PFSK-1 (cell line): ENCODE measurements around the gene BAG5.

Experiments used
- FOXP2 ChIP-seq: optimal IDR thresholded peaks from 2 replicates; pipeline ENCODE3; 2011; ENCODE audit warnings: borderline replicate concordance, control low read depth, inconsistent platforms; ENCODE audit not compliant: insufficient read depth; ENCODE audit errors: extremely low read length, extremely low read depth
- POLR2AphosphoS5 ChIP-seq: IDR thresholded peaks from 2 replicates; pipeline ENCODE4 v1.6.1; 2012; ENCODE audit warnings: low read depth, mild to moderate bottlenecking, control low read depth, low read length, moderate library complexity
- REST ChIP-seq, 2 experiments: IDR thresholded peaks; 2 replicates each; pipeline versions ENCODE4 v1.6.1 to v1.8.0; 2011 to 2012; ENCODE audit warnings: low read depth in 2 of 2, low read length in 2 of 2, control low read depth in 1 of 2, inconsistent platforms in 1 of 2, mild to moderate bottlenecking in 1 of 2, moderate library complexity in 1 of 2; ENCODE audit not compliant: insufficient read depth in 1 of 2
- SIN3A ChIP-seq: IDR thresholded peaks from 2 replicates; pipeline ENCODE4 v1.6.1; 2012; ENCODE audit warnings: mild to moderate bottlenecking, low read length, moderate library complexity, borderline replicate concordance; ENCODE audit not compliant: insufficient read depth
- TAF1 ChIP-seq: IDR thresholded peaks from 2 replicates; pipeline ENCODE4 v1.6.1; 2012; ENCODE audit warnings: low read length, control low read depth, borderline replicate concordance; ENCODE audit not compliant: insufficient read depth

BAG5 gene

GRCh38 chr14:103521951-103522563 is 40.4 kb downstream of the BAG5 start:
- TF ChIP-seq SIN3A: no peak
- no peak for TF ChIP-seq FOXP2
- TF ChIP-seq TAF1: no peak
- no peak for TF ChIP-seq REST (IDR thresholded peaks at IDR 0.05; ENCODE audit: insufficient read depth in 1 of 2, low read depth in 2 of 2, low read length in 2 of 2)
- no peak for TF ChIP-seq POLR2AphosphoS5

GRCh38 chr14:103521438-103521950 is 41.0 kb downstream of the BAG5 start:
- TF ChIP-seq SIN3A (no peak), POLR2AphosphoS5 (no peak)

GRCh38 chr14:103520657-103521437 is 41.6 kb downstream of the BAG5 start:
- TF ChIP-seq POLR2AphosphoS5: no peak
- TF ChIP-seq TAF1: no peak
- TF ChIP-seq REST (IDR thresholded peaks at IDR 0.05; ENCODE audit: insufficient read depth in 1 of 2, low read depth in 2 of 2, low read length in 2 of 2): no peak
- no peak for TF ChIP-seq SIN3A
- TF ChIP-seq FOXP2: no peak

GRCh38 chr14:103520269-103520656 is 42.2 kb downstream of the BAG5 start:
- TF ChIP-seq REST (IDR thresholded peaks at IDR 0.05; ENCODE audit: insufficient read depth in 1 of 2, low read depth in 2 of 2, low read length in 2 of 2) (no peak), FOXP2 (no peak), TAF1 (no peak), SIN3A (no peak), POLR2AphosphoS5 (no peak)

- TF ChIP-seq TAF1: no peak
- no peak for TF ChIP-seq POLR2AphosphoS5
- TF ChIP-seq REST (IDR thresholded peaks at IDR 0.05; ENCODE audit: insufficient read depth in 1 of 2, low read depth in 2 of 2, low read length in 2 of 2): no peak
- no peak for TF ChIP-seq SIN3A
- no peak for TF ChIP-seq FOXP2
Measured at GRCh38 chr14:103519837-103520212, 42.6 kb downstream of the BAG5 start.
